ENCODE results near the gene SOX2. TPM values are rescaled to one million over a fixed set of nuclear protein-coding genes. Genes with fewer than 3 reads are reported as not detected.

The SOX2 gene
- total and polyA plus RNA-seq, 8 donors, result 2.4 to 26.0 (median 14.4) TPM; not detected in 1

DNA sequence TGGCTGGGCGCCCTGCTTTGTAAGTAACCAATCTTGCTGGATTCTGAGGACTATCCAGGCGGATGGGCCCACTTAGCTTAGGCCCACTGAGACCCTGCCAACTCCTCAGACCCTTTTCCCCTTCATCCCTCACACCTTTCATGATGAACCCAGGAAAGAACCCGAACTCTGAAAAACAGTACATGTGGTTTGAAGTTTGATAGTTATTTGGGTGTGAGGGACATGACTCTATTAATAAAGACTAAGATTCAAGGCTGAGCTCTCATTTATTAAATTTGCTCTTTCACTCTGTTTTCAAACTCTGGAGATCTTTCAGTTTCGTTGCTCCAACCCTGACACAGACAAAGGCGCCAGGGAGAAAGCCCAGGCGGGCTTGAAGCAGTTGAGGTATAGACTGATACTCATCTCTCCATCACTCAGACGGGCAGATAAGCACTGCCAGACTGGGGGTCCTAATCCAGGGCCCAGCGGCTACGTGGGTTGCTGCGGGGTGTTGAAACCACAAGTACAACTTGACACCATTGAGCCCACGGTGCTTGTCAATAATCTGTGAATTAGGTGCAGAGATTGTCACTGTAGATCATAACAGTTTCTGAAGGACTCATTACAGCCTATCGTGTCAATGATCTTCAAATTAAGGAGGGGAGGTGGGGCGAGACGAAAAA is 7.2 kb upstream of the SOX2 start:
- intact Hi-C loops (cut with DNase I), result no loop called here
- DNase-seq, result no peak
- H3K27me3 ChIP-seq, result peaks cover 95 to 100% of the 10 kb centered on the region in 2 donors

DNA sequence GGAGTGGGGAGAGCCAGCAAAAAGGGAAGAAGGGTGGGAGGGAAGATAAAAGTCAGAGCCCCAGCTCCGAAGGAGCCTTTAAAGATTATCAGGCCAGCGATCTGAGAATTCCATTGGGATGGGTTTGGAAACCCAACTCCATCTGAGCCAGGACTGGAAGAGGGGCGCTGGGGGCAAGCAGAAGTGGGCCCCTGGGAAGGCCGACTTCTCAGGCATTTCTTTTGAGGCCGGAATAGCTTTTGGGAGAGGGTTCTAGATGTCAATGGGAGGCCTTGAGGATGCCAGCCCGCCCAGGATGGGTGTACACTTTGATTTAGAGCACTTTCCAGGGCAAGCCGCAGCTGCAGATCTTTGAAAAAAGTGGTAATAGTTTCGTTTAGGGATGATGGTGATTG is 6.6 kb upstream of the SOX2 start:
- peaks cover 3 to 20% of the 10 kb centered on the region in 2 donors for H3K4me1 ChIP-seq
- H3K4me3 ChIP-seq, result no peak overlapping the region
- DNase-seq, result no peak
- ATAC-seq, result no peak
- H3K9me3 ChIP-seq, result no peaks in the 10 kb centered on the region
- intact Hi-C loops (cut with DNase I), result no loop called here
- peaks cover 96 to 100% of the 10 kb centered on the region in 2 donors for H3K27me3 ChIP-seq
- TF ChIP-seq, protein P1, sequence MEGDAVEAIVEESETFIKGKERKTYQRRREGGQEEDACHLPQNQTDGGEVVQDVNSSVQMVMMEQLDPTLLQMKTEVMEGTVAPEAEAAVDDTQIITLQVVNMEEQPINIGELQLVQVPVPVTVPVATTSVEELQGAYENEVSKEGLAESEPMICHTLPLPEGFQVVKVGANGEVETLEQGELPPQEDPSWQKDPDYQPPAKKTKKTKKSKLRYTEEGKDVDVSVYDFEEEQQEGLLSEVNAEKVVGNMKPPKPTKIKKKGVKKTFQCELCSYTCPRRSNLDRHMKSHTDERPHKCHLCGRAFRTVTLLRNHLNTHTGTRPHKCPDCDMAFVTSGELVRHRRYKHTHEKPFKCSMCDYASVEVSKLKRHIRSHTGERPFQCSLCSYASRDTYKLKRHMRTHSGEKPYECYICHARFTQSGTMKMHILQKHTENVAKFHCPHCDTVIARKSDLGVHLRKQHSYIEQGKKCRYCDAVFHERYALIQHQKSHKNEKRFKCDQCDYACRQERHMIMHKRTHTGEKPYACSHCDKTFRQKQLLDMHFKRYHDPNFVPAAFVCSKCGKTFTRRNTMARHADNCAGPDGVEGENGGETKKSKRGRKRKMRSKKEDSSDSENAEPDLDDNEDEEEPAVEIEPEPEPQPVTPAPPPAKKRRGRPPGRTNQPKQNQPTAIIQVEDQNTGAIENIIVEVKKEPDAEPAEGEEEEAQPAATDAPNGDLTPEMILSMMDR (IDR thresholded peaks at IDR 0.05), result no peak
- no peak overlapping the region for H3K27ac ChIP-seq
- no peaks in the 10 kb centered on the region for H3K36me3 ChIP-seq

More for the DNA sequence above, 7.2 kb upstream of the SOX2 start:
- H3K36me3 ChIP-seq, result no peaks in the 10 kb centered on the region
- H3K9me3 ChIP-seq, result no peaks in the 10 kb centered on the region
- H3K27ac ChIP-seq, result no peak overlapping the region
- ATAC-seq, result no peak
- H3K4me3 ChIP-seq, result no peak overlapping the region
- peaks cover 3 to 16% of the 10 kb centered on the region in 2 donors for H3K4me1 ChIP-seq
- TF ChIP-seq, protein P1 (IDR thresholded peaks at IDR 0.05), result no peak

DNA sequence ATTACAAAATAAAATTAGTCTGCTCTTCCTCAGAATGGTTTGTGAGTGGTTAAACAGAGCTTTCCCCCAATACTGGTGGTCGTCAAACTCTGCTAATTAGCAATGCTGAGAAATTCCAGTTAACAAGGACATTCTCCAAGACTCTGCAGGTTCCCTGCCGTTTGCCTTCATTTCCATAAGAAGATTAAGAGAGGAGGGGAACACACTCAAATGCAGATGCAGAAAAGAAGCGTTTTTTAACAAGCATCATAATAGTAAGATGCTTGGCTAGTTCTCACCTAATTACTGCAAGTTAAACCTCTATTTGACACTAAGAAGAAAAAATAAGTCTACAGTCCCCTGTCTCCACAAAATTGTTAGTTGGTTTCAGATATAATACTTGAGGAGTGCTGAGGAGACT is 3.7 kb upstream of the SOX2 start:
- TF ChIP-seq, protein P1 (IDR thresholded peaks at IDR 0.05), result no peak
- intact Hi-C loops (cut with DNase I), result no loop called here
- Histone ChIP-seq H3K4me1 (peaks cover 0 to 39% of the 10 kb centered on the region in 2 donors), H3K9me3 (no peaks in the 10 kb centered on the region), H3K36me3 (no peaks in the 10 kb centered on the region), H3K4me3 (no peak overlapping the region), H3K27me3 (peaks cover 99 to 100% of the 10 kb centered on the region in 2 donors), H3K27ac (no peak overlapping the region)
- DNase-seq, result no peak
- no peak for ATAC-seq

DNA sequence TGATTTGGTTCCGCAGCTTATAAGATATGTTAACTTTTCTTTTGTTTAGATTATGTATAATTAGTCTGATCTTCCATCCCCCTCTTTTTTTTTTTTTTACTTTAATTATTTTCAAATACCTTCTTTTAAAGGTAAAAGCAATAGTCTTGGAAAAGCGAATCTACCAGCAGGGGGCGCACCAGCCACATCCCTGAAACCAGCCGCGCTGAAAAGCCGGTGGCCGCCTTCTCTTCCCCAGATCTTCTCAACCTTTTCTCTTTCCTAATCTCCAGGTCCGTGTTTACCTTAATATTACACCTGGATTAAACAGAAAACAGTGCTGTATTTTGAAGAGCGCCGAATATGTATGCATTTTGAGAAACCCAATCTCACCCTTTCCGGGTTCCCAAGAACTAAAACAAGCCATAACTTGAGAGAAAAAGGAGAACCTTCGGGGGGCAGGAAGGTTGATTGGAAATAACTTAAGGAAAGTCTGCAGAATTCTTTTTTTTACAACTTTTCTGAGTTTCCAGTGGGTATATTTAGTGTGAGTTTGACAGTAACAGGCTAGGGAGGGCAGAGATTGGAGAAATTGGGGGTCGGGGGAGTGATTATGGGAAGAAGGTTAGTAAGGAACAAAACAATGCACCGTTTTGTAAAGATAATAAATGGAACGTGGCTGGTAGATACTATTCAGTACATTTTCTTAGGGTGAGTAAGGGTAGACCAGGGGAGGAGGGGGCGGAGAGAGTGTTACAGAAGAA is 2.0 kb upstream of the SOX2 start:
- intact Hi-C loops (cut with DNase I), result loop anchor here in 1 of 2 donors (5.0 kb wide), 2 partner anchors 553 to 973 kb away; no protein-coding TSS in a partner anchor
- Histone ChIP-seq H3K27ac (no peak overlapping the region), H3K4me3 (no peak overlapping the region), H3K4me1 (peaks cover 0 to 35% of the 10 kb centered on the region in 2 donors), H3K36me3 (no peaks in the 10 kb centered on the region), H3K27me3 (peaks cover 99 to 100% of the 10 kb centered on the region in 2 donors), H3K9me3 (no peaks in the 10 kb centered on the region)
- DNase-seq (peak in 3 of 4 donors; percentile 63 to 86 (median 74)), ATAC-seq (peak; percentile 64)
- TF ChIP-seq, protein P1 (IDR thresholded peaks at IDR 0.05), result peak; percentile 70 to 81
